ENCODE results near the gene NPFFR1.
A peak's percentile ranks its signal among the peaks of the same experiment; 100 is the strongest.

The NPFFR1 gene

GRCh38 chr10:70206762-70207161 lies 77.0 kb downstream of the NPFFR1 start:
- no peak overlapping the region for H3K4me3 ChIP-seq (replicated peaks; ENCODE audit: low read depth, low read length)
- no peak for DNase-seq (ENCODE audit: low read depth)
- TF ChIP-seq, protein P1, sequence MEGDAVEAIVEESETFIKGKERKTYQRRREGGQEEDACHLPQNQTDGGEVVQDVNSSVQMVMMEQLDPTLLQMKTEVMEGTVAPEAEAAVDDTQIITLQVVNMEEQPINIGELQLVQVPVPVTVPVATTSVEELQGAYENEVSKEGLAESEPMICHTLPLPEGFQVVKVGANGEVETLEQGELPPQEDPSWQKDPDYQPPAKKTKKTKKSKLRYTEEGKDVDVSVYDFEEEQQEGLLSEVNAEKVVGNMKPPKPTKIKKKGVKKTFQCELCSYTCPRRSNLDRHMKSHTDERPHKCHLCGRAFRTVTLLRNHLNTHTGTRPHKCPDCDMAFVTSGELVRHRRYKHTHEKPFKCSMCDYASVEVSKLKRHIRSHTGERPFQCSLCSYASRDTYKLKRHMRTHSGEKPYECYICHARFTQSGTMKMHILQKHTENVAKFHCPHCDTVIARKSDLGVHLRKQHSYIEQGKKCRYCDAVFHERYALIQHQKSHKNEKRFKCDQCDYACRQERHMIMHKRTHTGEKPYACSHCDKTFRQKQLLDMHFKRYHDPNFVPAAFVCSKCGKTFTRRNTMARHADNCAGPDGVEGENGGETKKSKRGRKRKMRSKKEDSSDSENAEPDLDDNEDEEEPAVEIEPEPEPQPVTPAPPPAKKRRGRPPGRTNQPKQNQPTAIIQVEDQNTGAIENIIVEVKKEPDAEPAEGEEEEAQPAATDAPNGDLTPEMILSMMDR (IDR thresholded peaks at IDR 0.05; ENCODE audit: low read length, missing control alignments), result no peak

DNA sequence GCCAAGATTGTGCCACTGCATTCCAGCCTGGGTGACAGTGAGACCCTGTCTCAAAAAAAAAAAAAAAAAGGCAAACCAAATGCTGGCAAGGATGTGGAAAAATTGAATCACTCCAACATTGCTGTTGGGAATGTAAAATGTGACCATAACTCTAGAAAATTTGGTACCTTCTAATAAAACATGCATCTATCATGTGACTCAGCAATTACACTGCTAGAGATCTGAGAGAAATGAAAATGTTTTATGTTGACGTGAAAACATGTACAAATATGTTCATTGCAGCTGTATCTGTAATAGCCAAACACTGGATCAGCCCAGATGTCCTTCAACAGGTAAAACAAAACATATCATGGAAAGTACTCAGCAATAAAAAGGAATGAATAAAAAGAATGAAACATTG lies 82.7 kb downstream of the NPFFR1 start:
- TF ChIP-seq, protein P1 (IDR thresholded peaks at IDR 0.05; ENCODE audit: low read length, missing control alignments), result no peak
- no peak overlapping the region for H3K4me3 ChIP-seq (replicated peaks; ENCODE audit: low read depth, low read length)
- DNase-seq (ENCODE audit: low read depth), result no peak

DNA sequence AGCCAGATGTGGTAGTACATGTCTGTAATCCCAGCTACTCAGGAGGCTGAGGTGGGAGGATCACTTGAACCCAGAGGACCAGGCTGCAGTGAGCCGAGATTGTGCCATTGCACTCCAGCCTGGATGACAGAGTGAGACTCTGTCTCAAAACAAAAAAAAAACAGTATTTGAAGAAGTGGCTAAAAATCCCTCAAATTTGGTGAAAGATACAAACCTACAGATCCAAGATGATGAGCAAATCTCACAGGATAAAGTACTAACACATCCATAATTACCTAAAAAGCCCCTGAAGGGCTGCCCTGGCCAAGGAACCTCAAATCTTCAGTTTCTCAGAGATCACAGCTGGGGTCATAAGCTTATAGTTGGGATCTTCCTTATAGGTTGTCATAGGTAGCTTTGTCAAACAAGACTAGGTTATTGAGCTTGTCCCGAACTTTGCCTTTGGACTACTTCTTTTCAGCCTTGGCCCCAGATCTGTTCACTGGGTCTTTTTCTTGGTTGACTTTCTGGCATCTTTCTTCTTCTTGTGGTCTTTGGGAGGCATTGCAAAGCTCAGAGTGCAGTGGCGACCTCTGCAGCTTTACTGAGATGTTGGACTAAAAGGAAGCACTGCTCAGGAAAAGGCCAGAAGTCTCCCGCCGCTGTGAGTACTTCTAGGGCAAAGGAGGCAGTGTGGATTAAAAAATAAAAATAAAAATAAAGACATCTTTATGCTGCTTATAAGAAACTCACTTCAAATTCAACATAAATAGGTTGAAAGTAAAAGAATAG lies 84.9 kb downstream of the NPFFR1 start:
- DNase-seq (ENCODE audit: low read depth), result peak; percentile 40
- TF ChIP-seq, protein P1 (IDR thresholded peaks at IDR 0.05; ENCODE audit: low read length, missing control alignments), result no peak
- H3K4me3 ChIP-seq (replicated peaks; ENCODE audit: low read depth, low read length), result no peak overlapping the region

All from fibroblast of pulmonary artery (primary cell).